IPS DF 4.7 (cell line): ENCODE data around the gene NR6A1.
"Not testable (repeated sequence)": the region's sequence is repeated elsewhere in the genome, so short reads cannot be mapped to it uniquely, and the experiment has no call there.

ENCODE experiments used
- DNase-seq: peaks from one replicate; pipeline ENCODE4 v3.0.0-alpha.2; 2013; ENCODE audit warnings: low spot score; ENCODE audit errors: extremely low read depth

Gene NR6A1

GRCh38 chr9:124776954-124777648 lies 6.0 kb upstream of the NR6A1 start, which contains the start of gene OLFML2A:
Gene OLFML2A (plus strand): TSS chr9:124777133. CDS start chr9:124777271, 138 bp downstream.
- DNase-seq, result no peak

- no peak for DNase-seq
These were observed 5.5 kb upstream of the NR6A1 start for GRCh38 chr9:124776618-124776953.

- no peak for DNase-seq
These were observed 3.2 kb upstream of the NR6A1 start for GRCh38 chr9:124774129-124774978.

- DNase-seq, result no peak
These were observed 2.5 kb upstream of the NR6A1 start for GRCh38 chr9:124773473-124774128.

- DNase-seq, result not testable (repeated sequence)
These were observed 1.8 kb upstream of the NR6A1 start for GRCh38 chr9:124772877-124773276.

- no peak for DNase-seq
These were observed 962 bp upstream of the NR6A1 start for GRCh38 chr9:124771867-124772679.

GRCh38 chr9:124770359-124771020 lies 621 bp downstream of the NR6A1 start:
- DNase-seq, result no peak

- DNase-seq, result no peak
These were observed 1.4 kb downstream of the NR6A1 start for GRCh38 chr9:124769549-124770358.

GRCh38 chr9:124768750-124769548 lies 2.2 kb downstream of the NR6A1 start:
- DNase-seq, result no peak

- DNase-seq, result no peak
These were observed 2.8 kb downstream of the NR6A1 start for GRCh38 chr9:124768334-124768733.

- DNase-seq, result no peak
These were observed 3.3 kb downstream of the NR6A1 start for GRCh38 chr9:124767821-124768220.

GRCh38 chr9:124766815-124767554 lies 4.1 kb downstream of the NR6A1 start:
- no peak for DNase-seq

GRCh38 chr9:124766326-124766725 lies 4.8 kb downstream of the NR6A1 start:
- no peak for DNase-seq

GRCh38 chr9:124765439-124765835 lies 5.7 kb downstream of the NR6A1 start:
- no peak for DNase-seq

- DNase-seq, result no peak
These were observed 6.2 kb downstream of the NR6A1 start for GRCh38 chr9:124764774-124765438.

- DNase-seq, result no peak
These were observed 8.5 kb downstream of the NR6A1 start for GRCh38 chr9:124762633-124763032.

- DNase-seq, result no peak
These were observed 9.4 kb downstream of the NR6A1 start for GRCh38 chr9:124761710-124762109.

- no peak for DNase-seq
These were observed 9.9 kb downstream of the NR6A1 start for GRCh38 chr9:124761196-124761595.
